A549 (cell line): ENCODE results near the gene SPRYD3. TPM values are rescaled to one million over a fixed set of nuclear protein-coding genes. Genes with fewer than 3 reads are reported as not detected.
A peak's percentile ranks its signal among the peaks of the same experiment; 100 is the strongest.
"Not testable (repeated sequence)": the region's sequence is repeated elsewhere in the genome, so short reads cannot be mapped to it uniquely, and the experiment has no call there.

Source experiments
- ATAC-seq, 2 experiments: fragments of 200-7000 bp in 1 of 2; fragments of >200 bp in 1 of 2; cut with Nextera tagmentation in 1 of 2; cut with Tn5 transposase in 1 of 2; 3 replicates each; pipeline versions ENCODE4 v1.8.0 to v1.9.1; 2018 to 2020; ENCODE audit warnings: mild to moderate bottlenecking in 1 of 2, moderate library complexity in 1 of 2
- CTCF ChIA-PET: fragments of 300-600 bp; sonication (Branson Sonifier 250); formaldehyde crosslinking; extraction: SDS; loops from one replicate; lab custom pipeline; 2021; ENCODE audit warnings: antibody characterized with exemption, inconsistent platforms; lab: Yijun Ruan, JAX
- POLR2A ChIA-PET: fragments of 350-600 bp; formaldehyde crosslinking; extraction: SDS; loops from one replicate; lab custom pipeline; 2021; ENCODE audit warnings: antibody characterized with exemption, inconsistent platforms; lab: Yijun Ruan, JAX
- DNase-seq, 2 experiments: peaks; one replicate each; pipeline versions ENCODE4 v3.0.0 to v3.0.0-alpha.2; 2011 to 2016; ENCODE audit warnings: low read depth in 1 of 2, low spot score in 1 of 2
- FAIRE-seq: peaks from 2 replicates; lab custom pipeline; 2011; peaks lifted over from hg19 to GRCh38; lab: Jason Lieb, UNC
- H3K27ac ChIP-seq, 2 experiments: fragments of >200 bp; sonication (Bioruptor Twin); formaldehyde crosslinking; 3 replicates each; pipeline ENCODE4 v1.5.1; 2016 to 2017
- H3K4me1 ChIP-seq: fragments of >200 bp; sonication (Bioruptor Twin); formaldehyde crosslinking; 3 replicates; pipeline ENCODE4 v1.6.1; 2016
- H3K4me2 ChIP-seq: fragments of >200 bp; sonication (Bioruptor Twin); formaldehyde crosslinking; 3 replicates; pipeline ENCODE4 v1.6.1; 2016
- H3K4me3 ChIP-seq: fragments of >200 bp; sonication (Bioruptor Twin); formaldehyde crosslinking; 3 replicates; pipeline ENCODE4 v1.5.1; 2016
- H3K9me3 ChIP-seq: fragments of >200 bp; sonication (Bioruptor Twin); formaldehyde crosslinking; 3 replicates; pipeline ENCODE4 v1.6.1; 2016
- CEBPB ChIP-seq, 2 experiments: fragments of >200 bp in 1 of 2; sonication (Bioruptor Twin) in 1 of 2; formaldehyde crosslinking in 1 of 2; IDR thresholded peaks; 2 replicates each; pipeline ENCODE4 v1.6.1; 2012 to 2016
- FOSL2 ChIP-seq, 2 experiments: fragments of 450-650 bp in 1 of 2; fragments of >200 bp in 1 of 2; sonication (Bioruptor Twin) in 1 of 2; formaldehyde crosslinking; IDR thresholded peaks; 2 replicates each; pipeline versions ENCODE4 v1.5.0 to v1.6.1; 2016 to 2020; ENCODE audit warnings: mild to moderate bottlenecking in 1 of 2, moderate library complexity in 1 of 2
- HMGXB4 ChIP-seq: fragments of 250-450 bp; sonication (Bioruptor Pico); IDR thresholded peaks from 2 replicates; pipeline ENCODE4 v1.5.0; 2021; ENCODE audit warnings: mild to moderate bottlenecking, moderate library complexity, borderline replicate concordance
- HOXA7 ChIP-seq: fragments of 250-450 bp; sonication (Bioruptor Pico); IDR thresholded peaks from 2 replicates; pipeline ENCODE4 v1.5.0; 2020; ENCODE audit warnings: mild to moderate bottlenecking, moderate library complexity
- MAFK ChIP-seq: fragments of 450-650 bp; IDR thresholded peaks from 2 replicates; pipeline ENCODE4 v1.6.1; 2014; ENCODE audit not compliant: partially characterized antibody
- PBX3 ChIP-seq: IDR thresholded peaks from 2 replicates; pipeline ENCODE4 v1.6.1; 2012
- REST ChIP-seq: fragments of 200-600 bp; sonication (generic); IDR thresholded peaks from 2 replicates; pipeline ENCODE4 v1.6.1; 2016; ENCODE audit warnings: antibody characterized with exemption, mild to moderate bottlenecking, moderate library complexity
- RFX5 ChIP-seq: fragments of 450-650 bp; IDR thresholded peaks from 2 replicates; pipeline ENCODE4 v1.7.1; 2014; ENCODE audit warnings: antibody characterized with exemption, mild to moderate bottlenecking, moderate library complexity
- TP53 ChIP-seq: fragments of 250-450 bp; sonication (Bioruptor Pico); IDR thresholded peaks from 2 replicates; pipeline ENCODE4 v1.5.0; 2021; ENCODE audit warnings: mild to moderate bottlenecking, moderate library complexity
- ZC3H11A ChIP-seq: fragments of 450-650 bp; IDR thresholded peaks from 2 replicates; pipeline ENCODE4 v1.6.1; 2014; ENCODE audit warnings: antibody characterized with exemption, mild to moderate bottlenecking
- WGBS: methylation state at CpG from one replicate; pipeline ENCODE4 v1.1.6; 2017; ENCODE audit errors: missing lambda C conversion rate; 5-methylcytosine and 5-hydroxymethylcytosine counted together
- polyA plus RNA-seq, 4 experiments: library from polyadenylated mRNA; depleted of rRNA in 3 of 4; stranded (reverse); fragments of >200 nt; fragmentation: RNase III in 1 of 4; extraction: RNeasy Plus Mini Kit Qiagen cat#74134 plus additional on column Dnase treatment in 1 of 4; gene quantifications; 2 replicates in 3 of 4; 3 replicates in 1 of 4; pipeline ENCODE4 v1.2.3, GENCODE V29; 2011 to 2017

The SPRYD3 gene
- polyA plus RNA-seq, 2 of the 4 experiments (the other 2 are of a cell fraction) = 17.3 to 26.8 TPM

- TF ChIP-seq PBX3 (no peak), HOXA7 (CRISPR knock-in tag) (no peak), REST (no peak), FOSL2 (IDR thresholded peaks at IDR 0.05) (no peak), FOSL2 (CRISPR knock-in tag; IDR thresholded peaks at IDR 0.05) (no peak), ZC3H11A (no peak), RFX5 (no peak)
- Histone ChIP-seq H3K27ac (peak overlapping the region; percentile 92 to 95), H3K4me1 (peaks cover 41% of the 10 kb centered on the region), H3K4me3 (peak overlapping the region; percentile 54), H3K4me2 (peak overlapping the region; percentile 95), H3K9me3 (no peaks in the 10 kb centered on the region)
- no peak for DNase-seq
- ChIA-PET POLR2A (interaction anchor here (3.2 to 3.5 kb wide), 2 partner anchors 17 to 31 kb away, joined by 29 to 46 read pairs; partner anchors contain the start of gene SPRYD3), CTCF (interaction anchor here (1.3 to 38.0 kb wide), 2 partner anchors 32 to 101 kb away, joined by 4 to 1424 read pairs; partner anchors contain the start of genes SPRYD3 and TNS2)
- FAIRE-seq = no peak
- ATAC-seq = no peak
- 80% methylated on average over 9 of the region's 9 CpGs for WGBS
Observed at GRCh38 chr12:53096759-53097158, 17.6 kb upstream of the SPRYD3 start.

- ATAC-seq = no peak
- ChIA-PET POLR2A (interaction anchor here (1.6 to 3.5 kb wide), 2 partner anchors 16 to 17 kb away, joined by 4 to 46 read pairs; partner anchors contain the start of gene SPRYD3), CTCF (interaction anchor here (38.0 kb wide), 1 partner anchor 31 kb away, joined by 1424 read pairs; the partner anchor contains the start of genes SPRYD3 and TNS2)
- H3K4me2 ChIP-seq = peak overlapping the region; percentile 95
- no peaks in the 10 kb centered on the region for H3K9me3 ChIP-seq
- no peak overlapping the region for H3K4me3 ChIP-seq
- H3K27ac ChIP-seq = peak overlapping the region; percentile 92 to 95; a peak in 4 of 6 replicates
- no peak for FAIRE-seq
- peaks cover 41% of the 10 kb centered on the region for H3K4me1 ChIP-seq
- DNase-seq = no peak
- WGBS = 72% methylated on average over 11 of the region's 11 CpGs
- TF ChIP-seq TP53 (no peak), CEBPB (IDR thresholded peaks at IDR 0.05) (0 out of 4 replicates have a peak, but pooled peaks of 1 of the 2 experiments have one; percentile 31), HMGXB4 (CRISPR knock-in tag) (no peak), MAFK (no peak)
Observed at GRCh38 chr12:53096089-53096741, 17.0 kb upstream of the SPRYD3 start.

GRCh38 chr12:53095596-53095895 lies 16.4 kb upstream of the SPRYD3 start:
- ChIA-PET CTCF (interaction anchor here (38.0 kb wide), 1 partner anchor 31 kb away, joined by 1424 read pairs; the partner anchor contains the start of genes SPRYD3 and TNS2), POLR2A (interaction anchor here (1.6 kb wide), 1 partner anchor 16 kb away, joined by 4 read pairs; the partner anchor contains the start of gene SPRYD3)
- DNase-seq, H3K9me3 ChIP-seq, FAIRE-seq, H3K4me2 ChIP-seq, H3K4me3 ChIP-seq, ATAC-seq: not testable (repeated sequence)
- 89% methylated on average over 3 of the region's 3 CpGs for WGBS
- Histone ChIP-seq H3K27ac (0 out of 6 replicates have a peak overlapping the region, but pooled peaks of 1 of the 2 experiments have one; percentile 95), H3K4me1 (peaks cover 40% of the 10 kb centered on the region)

- Histone ChIP-seq H3K4me1 (peaks cover 38% of the 10 kb centered on the region), H3K4me2 (peak overlapping the region; percentile 2; the same call in 2 of the 3 replicates), H3K27ac (peak overlapping the region in 1 of 2 experiments; percentile 55; a peak in 3 of 6 replicates)
- peak in 1 of 2 experiments; percentile 56 for DNase-seq
- not testable (repeated sequence) for ATAC-seq, H3K9me3 ChIP-seq, FAIRE-seq, H3K4me3 ChIP-seq
- CTCF ChIA-PET = interaction anchor here (0.6 to 38.0 kb wide), 6 partner anchors 30 to 635 kb away, joined by 3 to 1424 read pairs (median 3); partner anchors contain the start of genes SPRYD3 and TNS2
- 59% methylated on average over 5 of the region's 5 CpGs for WGBS
- POLR2A ChIA-PET = interaction anchor here (1.6 kb wide), 1 partner anchor 16 kb away, joined by 4 read pairs; the partner anchor contains the start of gene SPRYD3
Observed at GRCh38 chr12:53094796-53095595, 15.8 kb upstream of the SPRYD3 start.
